ENCODE data around the gene GLI3. TPM values are rescaled to one million over a fixed set of nuclear protein-coding genes. Genes with fewer than 3 reads are reported as not detected.

Gene GLI3
- total RNA-seq, 2 experiments from 2014 or later = 0.24 to 0.32 TPM

- intact Hi-C loops (cut with micrococcal nuclease) = no loop called here
- H3K9me3 Mint-ChIP-seq = no peaks in the 10 kb centered on the region
- no peaks in the 10 kb centered on the region for H3K36me3 Mint-ChIP-seq (ENCODE audit: low read depth)
- no peak overlapping the region for H3K27ac Mint-ChIP-seq
- H3K27me3 Mint-ChIP-seq (ENCODE audit: low read depth) = peaks cover 2% of the 10 kb centered on the region
- CTCF ChIA-PET = interaction anchor here (0.8 kb wide), 1 partner anchor 961 kb away, joined by 3 read pairs; no protein-coding TSS in a partner anchor
- no peak overlapping the region for H3K4me3 Mint-ChIP-seq
- DNase-seq = no peak
- H3K4me1 Mint-ChIP-seq (ENCODE audit: low read depth) = no peaks in the 10 kb centered on the region
Observed at GRCh38 chr7:41964849-41965745, 271.9 kb downstream of the GLI3 start.

- Mint-ChIP-seq H3K9me3 (no peaks in the 10 kb centered on the region), H3K27me3 (ENCODE audit: low read depth) (peaks cover 6% of the 10 kb centered on the region), H3K4me3 (no peak overlapping the region), H3K27ac (no peak overlapping the region), H3K36me3 (ENCODE audit: low read depth) (no peaks in the 10 kb centered on the region), H3K4me1 (ENCODE audit: low read depth) (no peaks in the 10 kb centered on the region)
- DNase-seq = no peak
- CTCF ChIA-PET = interaction anchor here (0.7 to 0.8 kb wide), 2 partner anchors 228 to 960 kb away, joined by 3 read pairs; no protein-coding TSS in a partner anchor
- intact Hi-C loops (cut with micrococcal nuclease) = no loop called here
Observed at GRCh38 chr7:41964183-41964753, 272.7 kb downstream of the GLI3 start.

GRCh38 chr7:41956705-41957104 lies 280.3 kb downstream of the GLI3 start:
- CTCF ChIA-PET = interaction anchor here (3.5 kb wide), 1 partner anchor 14 kb away, joined by 15 read pairs; no protein-coding TSS in a partner anchor
- Mint-ChIP-seq H3K4me3 (no peak overlapping the region), H3K27me3 (ENCODE audit: low read depth) (peaks cover 40% of the 10 kb centered on the region), H3K4me1 (ENCODE audit: low read depth) (no peaks in the 10 kb centered on the region), H3K36me3 (ENCODE audit: low read depth) (no peaks in the 10 kb centered on the region), H3K27ac (no peak overlapping the region), H3K9me3 (no peaks in the 10 kb centered on the region)
- intact Hi-C loops (cut with micrococcal nuclease) = no loop called here
- no peak for DNase-seq

- H3K27ac Mint-ChIP-seq = no peak overlapping the region
- no peak overlapping the region for H3K4me3 Mint-ChIP-seq
- no peaks in the 10 kb centered on the region for H3K36me3 Mint-ChIP-seq (ENCODE audit: low read depth)
- CTCF ChIA-PET = interaction anchor here (0.6 to 3.5 kb wide), 3 partner anchors 13 to 931 kb away, joined by 3 to 15 read pairs (median 15); no protein-coding TSS in a partner anchor
- DNase-seq = no peak
- intact Hi-C loops (cut with micrococcal nuclease) = no loop called here
- peaks cover 38% of the 10 kb centered on the region for H3K27me3 Mint-ChIP-seq (ENCODE audit: low read depth)
- H3K4me1 Mint-ChIP-seq (ENCODE audit: low read depth) = no peaks in the 10 kb centered on the region
- no peaks in the 10 kb centered on the region for H3K9me3 Mint-ChIP-seq
Observed at GRCh38 chr7:41955893-41956675, 280.9 kb downstream of the GLI3 start.

- Mint-ChIP-seq H3K9me3 (no peaks in the 10 kb centered on the region), H3K36me3 (ENCODE audit: low read depth) (no peaks in the 10 kb centered on the region), H3K27ac (no peak overlapping the region), H3K27me3 (ENCODE audit: low read depth) (peaks cover 38% of the 10 kb centered on the region), H3K4me1 (ENCODE audit: low read depth) (no peaks in the 10 kb centered on the region), H3K4me3 (no peak overlapping the region)
- DNase-seq = no peak
- intact Hi-C loops (cut with micrococcal nuclease) = no loop called here
- CTCF ChIA-PET = interaction anchor here (2.8 to 3.5 kb wide), 2 partner anchors 13 to 15 kb away, joined by 15 read pairs; no protein-coding TSS in a partner anchor
Observed at GRCh38 chr7:41955451-41955850, 281.6 kb downstream of the GLI3 start.

GRCh38 chr7:41954976-41955375 lies 282.0 kb downstream of the GLI3 start:
- H3K9me3 Mint-ChIP-seq = no peaks in the 10 kb centered on the region
- no peak overlapping the region for H3K27ac Mint-ChIP-seq
- CTCF ChIA-PET = interaction anchor here (2.8 to 3.5 kb wide), 2 partner anchors 12 to 14 kb away, joined by 15 read pairs; no protein-coding TSS in a partner anchor
- H3K4me1 Mint-ChIP-seq (ENCODE audit: low read depth) = no peaks in the 10 kb centered on the region
- H3K36me3 Mint-ChIP-seq (ENCODE audit: low read depth) = no peaks in the 10 kb centered on the region
- H3K27me3 Mint-ChIP-seq (ENCODE audit: low read depth) = peaks cover 38% of the 10 kb centered on the region
- DNase-seq = no peak
- no peak overlapping the region for H3K4me3 Mint-ChIP-seq
- intact Hi-C loops (cut with micrococcal nuclease) = no loop called here

GRCh38 chr7:41948503-41948902 lies 288.5 kb downstream of the GLI3 start:
- H3K9me3 Mint-ChIP-seq = no peaks in the 10 kb centered on the region
- H3K36me3 Mint-ChIP-seq (ENCODE audit: low read depth) = no peaks in the 10 kb centered on the region
- H3K4me1 Mint-ChIP-seq (ENCODE audit: low read depth) = no peaks in the 10 kb centered on the region
- H3K27me3 Mint-ChIP-seq (ENCODE audit: low read depth) = peaks cover 15% of the 10 kb centered on the region
- H3K4me3 Mint-ChIP-seq = no peak overlapping the region
- no peak for DNase-seq
- intact Hi-C loops (cut with micrococcal nuclease) = loop anchor here (10.0 kb wide), 1 partner anchor 1486 kb away; no protein-coding TSS in a partner anchor
- CTCF ChIA-PET = interaction anchor here (0.9 kb wide), 1 partner anchor 928 kb away, joined by 3 read pairs; no protein-coding TSS in a partner anchor
- H3K27ac Mint-ChIP-seq = no peak overlapping the region

GRCh38 chr7:41943094-41943577 lies 293.9 kb downstream of the GLI3 start:
- H3K4me3 Mint-ChIP-seq = no peak overlapping the region
- H3K27ac Mint-ChIP-seq = no peak overlapping the region
- CTCF ChIA-PET = interaction anchor here (0.5 to 2.8 kb wide), 19 partner anchors 12 to 1345 kb away, joined by 3 to 21 read pairs (median 3); no protein-coding TSS in a partner anchor
- intact Hi-C loops (cut with micrococcal nuclease) = loop anchor here (1.0 to 10.0 kb wide), 3 partner anchors 900 to 1534 kb away; no protein-coding TSS in a partner anchor
- H3K9me3 Mint-ChIP-seq = no peaks in the 10 kb centered on the region
- DNase-seq = peak; percentile 84
- H3K4me1 Mint-ChIP-seq (ENCODE audit: low read depth) = peaks cover 6% of the 10 kb centered on the region
- H3K27me3 Mint-ChIP-seq (ENCODE audit: low read depth) = peaks cover 30% of the 10 kb centered on the region
- H3K36me3 Mint-ChIP-seq (ENCODE audit: low read depth) = no peaks in the 10 kb centered on the region

- no peak for DNase-seq
- Mint-ChIP-seq H3K4me3 (no peak overlapping the region), H3K27ac (no peak overlapping the region), H3K36me3 (ENCODE audit: low read depth) (no peaks in the 10 kb centered on the region), H3K4me1 (ENCODE audit: low read depth) (peaks cover 6% of the 10 kb centered on the region), H3K27me3 (ENCODE audit: low read depth) (peaks cover 30% of the 10 kb centered on the region), H3K9me3 (no peaks in the 10 kb centered on the region)
- CTCF ChIA-PET = interaction anchor here (0.8 to 2.8 kb wide), 15 partner anchors 12 to 1346 kb away, joined by 3 to 21 read pairs (median 3); no protein-coding TSS in a partner anchor
- intact Hi-C loops (cut with micrococcal nuclease) = loop anchor here (1.0 to 10.0 kb wide), 3 partner anchors 901 to 1535 kb away; no protein-coding TSS in a partner anchor
Observed at GRCh38 chr7:41942468-41943093, 294.4 kb downstream of the GLI3 start.

GRCh38 chr7:41940760-41941343 lies 296.2 kb downstream of the GLI3 start:
- Mint-ChIP-seq H3K4me1 (ENCODE audit: low read depth) (peaks cover 6% of the 10 kb centered on the region), H3K36me3 (ENCODE audit: low read depth) (no peaks in the 10 kb centered on the region), H3K27ac (no peak overlapping the region), H3K9me3 (no peaks in the 10 kb centered on the region), H3K4me3 (no peak overlapping the region), H3K27me3 (ENCODE audit: low read depth) (peaks cover 24% of the 10 kb centered on the region)
- DNase-seq = peak; percentile 70
- CTCF ChIA-PET = interaction anchor here (0.6 to 1.8 kb wide), 44 partner anchors 8 to 1596 kb away, joined by 3 to 15 read pairs (median 4); no protein-coding TSS in a partner anchor
- intact Hi-C loops (cut with micrococcal nuclease) = loop anchor here (1.0 to 10.0 kb wide), 3 partner anchors 935 to 1536 kb away; no protein-coding TSS in a partner anchor

GRCh38 chr7:41938371-41938770 lies 298.6 kb downstream of the GLI3 start:
- Mint-ChIP-seq H3K27me3 (ENCODE audit: low read depth) (peaks cover 20% of the 10 kb centered on the region), H3K36me3 (ENCODE audit: low read depth) (no peaks in the 10 kb centered on the region), H3K9me3 (no peaks in the 10 kb centered on the region), H3K4me1 (ENCODE audit: low read depth) (peaks cover 6% of the 10 kb centered on the region), H3K27ac (no peak overlapping the region), H3K4me3 (no peak overlapping the region)
- CTCF ChIA-PET = interaction anchor here (1.3 kb wide), 1 partner anchor 471 kb away, joined by 4 read pairs; no protein-coding TSS in a partner anchor
- intact Hi-C loops (cut with micrococcal nuclease) = no loop called here
- DNase-seq = no peak
